Lower lobe of right lung (tissue), 2 donors: ENCODE data around the gene TDRD10. TPM values are rescaled to one million over a fixed set of nuclear protein-coding genes. Genes with fewer than 3 reads are reported as not detected.

Source experiments
- ATAC-seq, 2 donors: fragments of 200-7000 bp; cut with Tn5 transposase; one replicate each; pipeline ENCODE4 v1.9.1; 2020 to 2022; ENCODE audit warnings: mild to moderate bottlenecking in 2 of 2, moderate library complexity in 2 of 2
- DNase-seq: peaks from one replicate; pipeline ENCODE4 v3.0.0-alpha.2; 2020
- H3K27ac ChIP-seq: fragments of 200-600 bp; one replicate; pipeline ENCODE4 v1.8.0; 2022
- H3K27me3 ChIP-seq: fragments of 200-600 bp; one replicate; pipeline ENCODE4 v1.8.0; 2022; ENCODE audit warnings: low read depth
- H3K36me3 ChIP-seq: fragments of 200-600 bp; one replicate; pipeline ENCODE4 v1.8.0; 2022; ENCODE audit warnings: mild to moderate bottlenecking
- H3K4me1 ChIP-seq: fragments of 200-600 bp; one replicate; pipeline ENCODE4 v1.8.0; 2022
- H3K4me3 ChIP-seq: fragments of 200-600 bp; one replicate; pipeline ENCODE4 v1.8.0; 2022; ENCODE audit warnings: mild to moderate bottlenecking
- H3K9me3 ChIP-seq: fragments of 200-600 bp; one replicate; pipeline ENCODE4 v1.8.0; 2022
- intact Hi-C: fragments of 100-400 bp; cut with DNase I; formaldehyde crosslinking; loops from one replicate; pipeline ENCODE4 v1.11.0; 2022
- total RNA-seq: library from RNA; stranded (reverse); fragmentation: NEBNext Ultra II Directional; extraction: Animal tissue kit (Norgen Biotek cat#: 25700); gene quantifications from one replicate; pipeline ENCODE4 v1.2.1, GENCODE V29; 2021
- TF ChIP-seq, protein P1 (sequence below): fragments of 200-600 bp; IDR thresholded peaks from one replicate; pipeline ENCODE4 v1.8.0; 2022; ENCODE audit warnings: antibody characterized with exemption, mild to moderate bottlenecking
- donor health status: DM: no; HTN: yes; CAD: no; lungs with severe emphysema.

Gene TDRD10
- total RNA-seq, 1 donor from 2014 or later: 20.2 TPM

DNA sequence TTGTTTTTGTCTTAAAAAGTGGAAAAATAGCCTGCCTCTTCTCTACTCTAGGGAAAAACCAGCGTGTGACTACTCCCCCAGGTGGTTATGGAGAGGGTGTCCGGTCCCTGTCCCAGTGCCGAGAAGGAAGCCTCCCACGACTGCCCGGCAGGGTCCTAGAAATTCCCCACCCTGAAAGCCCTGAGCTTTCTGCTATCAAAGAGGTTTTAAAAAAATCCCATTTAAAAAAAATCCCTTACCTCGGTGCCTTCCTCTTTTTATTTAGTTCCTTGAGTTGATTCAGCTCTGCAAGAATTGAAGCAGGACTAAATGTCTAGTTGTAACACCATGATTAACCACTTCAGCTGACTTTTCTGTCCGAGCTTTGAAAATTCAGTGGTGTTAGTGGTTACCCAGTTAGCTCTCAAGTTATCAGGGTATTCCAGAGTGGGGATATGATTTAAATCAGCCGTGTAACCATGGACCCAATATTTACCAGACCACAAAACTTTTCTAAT is 35.0 kb upstream of the TDRD10 start:
- DNase-seq: no peak
- Histone ChIP-seq H3K27ac (peak overlapping the region; percentile 18), H3K4me3 (no peak overlapping the region), H3K27me3 (no peaks in the 10 kb centered on the region), H3K4me1 (peaks cover 50% of the 10 kb centered on the region), H3K36me3 (peaks cover 17% of the 10 kb centered on the region), H3K9me3 (no peaks in the 10 kb centered on the region)
- no peak for ATAC-seq
- TF ChIP-seq, protein P1, sequence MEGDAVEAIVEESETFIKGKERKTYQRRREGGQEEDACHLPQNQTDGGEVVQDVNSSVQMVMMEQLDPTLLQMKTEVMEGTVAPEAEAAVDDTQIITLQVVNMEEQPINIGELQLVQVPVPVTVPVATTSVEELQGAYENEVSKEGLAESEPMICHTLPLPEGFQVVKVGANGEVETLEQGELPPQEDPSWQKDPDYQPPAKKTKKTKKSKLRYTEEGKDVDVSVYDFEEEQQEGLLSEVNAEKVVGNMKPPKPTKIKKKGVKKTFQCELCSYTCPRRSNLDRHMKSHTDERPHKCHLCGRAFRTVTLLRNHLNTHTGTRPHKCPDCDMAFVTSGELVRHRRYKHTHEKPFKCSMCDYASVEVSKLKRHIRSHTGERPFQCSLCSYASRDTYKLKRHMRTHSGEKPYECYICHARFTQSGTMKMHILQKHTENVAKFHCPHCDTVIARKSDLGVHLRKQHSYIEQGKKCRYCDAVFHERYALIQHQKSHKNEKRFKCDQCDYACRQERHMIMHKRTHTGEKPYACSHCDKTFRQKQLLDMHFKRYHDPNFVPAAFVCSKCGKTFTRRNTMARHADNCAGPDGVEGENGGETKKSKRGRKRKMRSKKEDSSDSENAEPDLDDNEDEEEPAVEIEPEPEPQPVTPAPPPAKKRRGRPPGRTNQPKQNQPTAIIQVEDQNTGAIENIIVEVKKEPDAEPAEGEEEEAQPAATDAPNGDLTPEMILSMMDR: no peak
- intact Hi-C loops: no loop called here

DNA sequence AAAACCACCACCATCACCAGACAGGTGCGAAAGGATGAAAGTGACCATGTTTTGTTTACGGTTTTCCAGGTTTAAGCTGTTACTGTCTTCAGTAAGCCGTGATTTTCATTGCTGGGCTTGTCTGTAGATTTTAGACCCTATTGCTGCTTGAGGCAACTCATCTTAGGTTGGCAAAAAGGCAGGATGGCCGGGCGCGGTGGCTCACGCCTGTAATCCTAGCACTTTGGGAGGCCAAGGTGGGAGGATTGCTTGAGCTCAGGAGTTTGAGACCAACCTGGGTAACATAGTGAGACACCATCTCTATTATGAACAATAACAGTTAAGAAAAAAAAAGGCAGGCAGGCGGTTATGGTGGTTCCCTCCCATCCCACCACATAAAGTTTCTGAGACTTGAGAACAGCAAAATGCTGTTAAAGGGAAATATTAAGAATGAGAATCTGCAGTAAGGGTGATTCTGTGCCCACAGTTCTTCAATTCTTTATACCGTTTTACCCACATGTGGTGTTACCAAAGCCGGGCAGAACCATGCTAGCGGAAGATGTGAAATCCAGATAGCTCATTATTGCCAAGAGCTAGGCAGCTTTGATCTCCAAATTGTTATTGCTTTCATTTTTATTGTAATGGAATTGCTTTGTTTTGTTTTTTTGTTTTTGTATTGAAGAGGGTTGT is 34.5 kb upstream of the TDRD10 start:
- intact Hi-C loops: no loop called here
- Histone ChIP-seq H3K9me3 (no peaks in the 10 kb centered on the region), H3K27me3 (no peaks in the 10 kb centered on the region), H3K4me1 (peaks cover 46% of the 10 kb centered on the region), H3K27ac (no peak overlapping the region), H3K4me3 (no peak overlapping the region), H3K36me3 (peaks cover 17% of the 10 kb centered on the region)
- DNase-seq: no peak
- no peak for ATAC-seq
- TF ChIP-seq, protein P1: no peak

DNA sequence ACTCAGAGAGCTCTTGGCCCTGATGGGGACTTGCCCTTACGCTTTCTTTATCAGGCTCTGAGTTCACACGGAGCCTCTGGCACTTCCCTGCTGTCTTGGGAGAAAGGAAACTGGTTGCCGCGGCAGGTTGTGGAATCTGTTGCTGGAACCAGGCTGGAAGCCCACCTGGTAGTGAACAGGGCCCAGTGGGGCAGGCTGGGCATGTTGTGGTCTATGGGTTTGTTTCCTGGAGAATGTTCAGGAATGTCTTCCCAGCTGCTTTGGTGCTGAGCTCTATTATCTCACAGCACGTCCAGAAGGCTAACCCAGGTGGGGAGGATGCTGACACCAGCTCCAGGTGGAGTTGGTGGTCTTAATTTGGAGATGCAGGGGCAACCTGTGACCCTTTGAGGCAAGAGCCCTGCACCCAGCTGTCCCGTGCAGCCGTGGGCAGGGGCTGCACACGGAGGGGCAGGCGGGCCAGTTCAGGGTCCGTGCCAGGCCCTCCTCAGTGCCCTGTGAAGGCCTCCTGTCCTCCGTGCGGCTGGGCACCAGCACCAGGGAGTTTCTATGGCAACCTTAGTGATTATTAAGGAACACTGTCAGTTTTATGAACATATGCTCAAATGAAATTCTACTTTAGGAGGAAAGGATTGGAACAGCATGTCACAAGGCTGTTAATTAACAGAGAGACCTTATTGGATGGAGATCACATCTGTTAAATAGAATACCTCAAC is 33.3 kb upstream of the TDRD10 start:
- Histone ChIP-seq H3K9me3 (no peaks in the 10 kb centered on the region), H3K4me3 (no peak overlapping the region), H3K4me1 (peaks cover 35% of the 10 kb centered on the region), H3K36me3 (peaks cover 17% of the 10 kb centered on the region), H3K27me3 (no peaks in the 10 kb centered on the region), H3K27ac (no peak overlapping the region)
- ATAC-seq (no peak), DNase-seq (no peak)
- intact Hi-C loops: no loop called here
- TF ChIP-seq, protein P1: no peak

DNA sequence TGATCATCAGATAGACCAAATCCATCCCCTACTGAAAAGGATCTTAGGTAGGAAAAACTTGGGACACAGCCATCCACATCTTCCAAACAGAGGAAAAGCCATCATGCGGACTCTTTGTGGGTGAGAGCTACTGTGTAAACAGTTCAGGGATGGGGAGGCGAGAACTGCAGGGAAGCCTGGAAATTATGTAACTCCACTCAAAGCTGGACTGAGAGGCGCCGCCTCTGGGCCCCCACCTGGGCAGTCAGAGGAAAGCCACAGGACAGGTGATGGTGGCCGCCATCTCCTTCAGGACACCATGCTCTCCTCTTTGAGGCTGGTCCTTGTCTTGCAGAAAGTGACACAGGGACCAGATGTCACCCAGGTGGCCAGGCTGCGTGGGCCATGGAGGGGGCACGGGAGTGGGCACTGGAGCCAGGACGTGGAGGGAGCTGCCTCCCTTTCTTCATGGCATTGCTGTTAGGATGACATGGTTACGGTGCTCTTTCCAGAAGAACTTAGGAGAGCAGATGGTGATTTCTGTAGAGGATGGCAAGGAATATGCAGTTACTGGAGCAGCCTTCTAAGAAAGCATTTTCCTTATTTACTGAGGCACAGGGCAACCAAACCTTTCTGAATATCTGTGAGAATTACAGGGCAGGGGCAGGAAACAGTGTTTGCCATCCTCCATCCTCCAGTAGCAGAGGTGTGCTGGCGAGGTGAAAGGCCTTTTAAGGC is 32.0 kb upstream of the TDRD10 start:
- peaks cover 17% of the 10 kb centered on the region for H3K36me3 ChIP-seq
- H3K27ac ChIP-seq: peak overlapping the region; percentile 31
- ATAC-seq (peak; percentile 83 to 89), DNase-seq (peak; percentile 59)
- intact Hi-C loops: no loop called here
- H3K4me3 ChIP-seq: no peak overlapping the region
- H3K9me3 ChIP-seq: no peaks in the 10 kb centered on the region
- H3K27me3 ChIP-seq: no peaks in the 10 kb centered on the region
- peaks cover 42% of the 10 kb centered on the region for H3K4me1 ChIP-seq
- TF ChIP-seq, protein P1: no peak

DNA sequence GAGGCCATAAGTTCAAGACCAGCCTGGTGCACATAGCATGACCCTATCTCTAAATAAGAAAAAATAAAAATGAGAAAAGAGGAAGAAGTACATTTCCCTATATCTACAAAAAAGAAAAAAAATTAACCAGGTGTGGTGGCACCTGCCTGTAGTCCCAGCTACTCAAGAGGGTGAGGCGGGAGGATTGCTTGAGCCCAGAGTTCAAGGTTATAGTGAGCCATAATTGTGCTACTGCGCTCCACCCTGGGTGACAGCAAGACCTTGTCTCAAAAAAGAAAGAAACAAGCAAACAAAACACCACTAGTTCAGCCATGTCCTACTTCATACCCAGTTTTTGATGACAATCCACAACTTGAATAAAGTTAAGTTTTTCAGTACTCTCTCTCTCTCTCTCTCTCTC is 30.7 kb upstream of the TDRD10 start:
- Histone ChIP-seq H3K27me3 (no peaks in the 10 kb centered on the region), H3K27ac (no peak overlapping the region), H3K36me3 (peaks cover 5% of the 10 kb centered on the region), H3K4me1 (peaks cover 32% of the 10 kb centered on the region), H3K4me3 (no peak overlapping the region), H3K9me3 (no peaks in the 10 kb centered on the region)
- intact Hi-C loops: no loop called here
- DNase-seq (no peak), ATAC-seq (no peak)
- TF ChIP-seq, protein P1: no peak
